ENCODE results near the gene TNFRSF8. TPM values are rescaled to one million over a fixed set of nuclear protein-coding genes. Genes with fewer than 3 reads are reported as not detected.

TNFRSF8 gene
- total RNA-seq, 1 donor from 2014 or later: 1.8 TPM

GRCh38 chr1:12123172-12123571, 60.1 kb downstream of the TNFRSF8 start:
- intact Hi-C loops (cut with DNase I): no loop called here
- TF ChIP-seq CTCF (IDR thresholded peaks at IDR 0.05): no peak
- Histone ChIP-seq H3K4me1 (peaks cover 15% of the 10 kb centered on the region), H3K27ac (no peak overlapping the region), H3K27me3 (no peaks in the 10 kb centered on the region), H3K4me3 (no peak overlapping the region), H3K9me3 (no peaks in the 10 kb centered on the region), H3K36me3 (no peaks in the 10 kb centered on the region)
- ATAC-seq (no peak), DNase-seq (no peak)

- H3K4me3 ChIP-seq: no peak overlapping the region
- H3K36me3 ChIP-seq: no peaks in the 10 kb centered on the region
- peaks cover 15% of the 10 kb centered on the region for H3K4me1 ChIP-seq
- peak; percentile 85 for DNase-seq
- H3K27ac ChIP-seq: no peak overlapping the region
- peak; percentile 92 for ATAC-seq
- intact Hi-C loops (cut with DNase I): loop anchor here (5.0 kb wide), 1 partner anchor 82 kb away; no protein-coding TSS in a partner anchor
- TF ChIP-seq CTCF (IDR thresholded peaks at IDR 0.05): peak; percentile 93
- no peaks in the 10 kb centered on the region for H3K9me3 ChIP-seq
- H3K27me3 ChIP-seq: no peaks in the 10 kb centered on the region
These were observed 61.8 kb downstream of the TNFRSF8 start for GRCh38 chr1:12124693-12125421.

GRCh38 chr1:12125422-12126355, 62.6 kb downstream of the TNFRSF8 start:
- ATAC-seq (peak; percentile 54), DNase-seq (no peak)
- Histone ChIP-seq H3K27ac (peak overlapping the region; percentile 42), H3K4me1 (peaks cover 19% of the 10 kb centered on the region), H3K36me3 (no peaks in the 10 kb centered on the region), H3K4me3 (no peak overlapping the region), H3K9me3 (no peaks in the 10 kb centered on the region), H3K27me3 (no peaks in the 10 kb centered on the region)
- TF ChIP-seq CTCF (IDR thresholded peaks at IDR 0.05): no peak
- intact Hi-C loops (cut with DNase I): loop anchor here (5.0 kb wide), 1 partner anchor 82 kb away; no protein-coding TSS in a partner anchor

- intact Hi-C loops (cut with DNase I): loop anchor here (5.0 kb wide), 1 partner anchor 81 kb away; no protein-coding TSS in a partner anchor
- TF ChIP-seq CTCF (IDR thresholded peaks at IDR 0.05): no peak
- no peaks in the 10 kb centered on the region for H3K36me3 ChIP-seq
- peaks cover 28% of the 10 kb centered on the region for H3K4me1 ChIP-seq
- H3K27me3 ChIP-seq: no peaks in the 10 kb centered on the region
- no peak overlapping the region for H3K4me3 ChIP-seq
- H3K9me3 ChIP-seq: no peaks in the 10 kb centered on the region
- no peak overlapping the region for H3K27ac ChIP-seq
- no peak for ATAC-seq
- no peak for DNase-seq
These were observed 63.7 kb downstream of the TNFRSF8 start for GRCh38 chr1:12126781-12127180.

GRCh38 chr1:12127206-12127810, 64.2 kb downstream of the TNFRSF8 start:
- intact Hi-C loops (cut with DNase I): loop anchor here (5.0 kb wide), 1 partner anchor 80 kb away; no protein-coding TSS in a partner anchor
- H3K36me3 ChIP-seq: no peaks in the 10 kb centered on the region
- H3K4me1 ChIP-seq: peaks cover 34% of the 10 kb centered on the region
- H3K27ac ChIP-seq: no peak overlapping the region
- H3K4me3 ChIP-seq: no peak overlapping the region
- H3K9me3 ChIP-seq: no peaks in the 10 kb centered on the region
- DNase-seq (no peak), ATAC-seq (no peak)
- no peaks in the 10 kb centered on the region for H3K27me3 ChIP-seq
- no peak for TF ChIP-seq CTCF (IDR thresholded peaks at IDR 0.05)
